H1 (cell line): Measurements from ENCODE around the gene CST7. TPM values are rescaled to one million over a fixed set of nuclear protein-coding genes. Genes with fewer than 3 reads are reported as not detected.
"Not testable (repeated sequence)": the region's sequence is repeated elsewhere in the genome, so short reads cannot be mapped to it uniquely, and the experiment has no call there.

Experiments
- CTCF ChIA-PET: fragments of 300-600 bp; sonication (Branson Sonifier 250); formaldehyde crosslinking; loops from one replicate; lab custom pipeline; 2021; ENCODE audit not compliant: partially characterized antibody; lab: Charles Lee
- POLR2A ChIA-PET: fragments of 300-600 bp; sonication (Branson Sonifier 250); formaldehyde crosslinking; loops from one replicate; lab custom pipeline; 2021; ENCODE audit warnings: inconsistent platforms; ENCODE audit not compliant: partially characterized antibody; lab: Charles Lee
- DNase-seq, 2 experiments: peaks; one replicate each; pipeline versions ENCODE4 v3.0.0 to v3.0.0-alpha.2; 2010 to 2022; ENCODE audit warnings: low spot score in 2 of 2, low read depth in 1 of 2, mixed read lengths in 1 of 2
- FAIRE-seq: peaks from 2 replicates; lab custom pipeline; 2011; peaks lifted over from hg19 to GRCh38; lab: Jason Lieb, UNC
- H2AFZ ChIP-seq: 2 replicates; pipeline ENCODE4 v1.8.1; 2012; ENCODE audit warnings: low read length, inconsistent platforms
- H2AK5ac ChIP-seq: 2 replicates; pipeline ENCODE4 v1.6.1; 2013; ENCODE audit warnings: low read depth, low read length
- H2BK120ac ChIP-seq: replicated peaks from 2 replicates; pipeline ENCODE3; 2013; ENCODE audit warnings: low read depth, low read length, inconsistent platforms
- H2BK12ac ChIP-seq: 2 replicates; pipeline ENCODE4 v1.6.1; 2013; ENCODE audit warnings: low read depth, low read length
- H2BK15ac ChIP-seq: 2 replicates; pipeline ENCODE4 v1.6.1; 2013; ENCODE audit warnings: low read length
- H2BK20ac ChIP-seq: 2 replicates; pipeline ENCODE4 v1.6.1; 2013; ENCODE audit warnings: low read length
- H2BK5ac ChIP-seq: 2 replicates; pipeline ENCODE4 v1.6.1; 2013; ENCODE audit warnings: low read depth, low read length
- H3K14ac ChIP-seq: 2 replicates; pipeline ENCODE4 v1.6.1; 2013; ENCODE audit warnings: inconsistent platforms; ENCODE audit not compliant: insufficient read length
- H3K18ac ChIP-seq: 2 replicates; pipeline ENCODE4 v1.6.1; 2013; ENCODE audit warnings: low read length; ENCODE audit errors: extremely low read depth
- H3K23ac ChIP-seq: 2 replicates; pipeline ENCODE4 v1.6.1; 2013; ENCODE audit warnings: inconsistent platforms; ENCODE audit not compliant: insufficient read length
- H3K23me2 ChIP-seq: 2 replicates; pipeline ENCODE4 v1.6.1; 2013; ENCODE audit warnings: low read depth, low read length
- H3K27ac ChIP-seq: 2 replicates; pipeline ENCODE4 v1.6.1; 2011; ENCODE audit warnings: low read depth, low read length, inconsistent platforms
- H3K27me3 ChIP-seq, 4 experiments: replicated peaks in 1 of 4; 1 replicate in 1 of 4; 2 replicates in 3 of 4; pipeline versions ENCODE4 v1.6.1 to v1.8.1; 2011 to 2013; ENCODE audit warnings: low read length in 3 of 4, mild to moderate bottlenecking in 3 of 4, inconsistent platforms in 2 of 4, mixed read lengths in 2 of 4, moderate library complexity in 1 of 4; ENCODE audit not compliant: control insufficient read depth in 3 of 4, insufficient read depth in 3 of 4; ENCODE audit errors: extremely low read depth in 1 of 4
- H3K36me3 ChIP-seq, 4 experiments: 2 replicates each; pipeline versions ENCODE4 v1.6.1 to v1.8.1; 2011 to 2013; ENCODE audit warnings: mild to moderate bottlenecking in 4 of 4, low read length in 3 of 4, moderate library complexity in 2 of 4, control low read depth in 1 of 4, inconsistent platforms in 1 of 4; ENCODE audit not compliant: insufficient read depth in 4 of 4, control insufficient read depth in 2 of 4
- H3K4ac ChIP-seq: replicated peaks from 2 replicates; pipeline ENCODE3; 2013; ENCODE audit warnings: low read length, low read depth, mixed read lengths, inconsistent platforms; ENCODE audit not compliant: insufficient read length
- H3K4me1 ChIP-seq, 4 experiments: replicated peaks in 1 of 4; 1 replicate in 1 of 4; 2 replicates in 3 of 4; pipeline versions ENCODE4 v1.6.1 to v1.8.1; 2011 to 2013; ENCODE audit warnings: low read length in 3 of 4, inconsistent platforms in 2 of 4, mixed read lengths in 1 of 4; ENCODE audit not compliant: insufficient read depth in 4 of 4, control insufficient read depth in 3 of 4
- H3K4me2 ChIP-seq, 2 experiments: 2 replicates each; pipeline versions ENCODE4 v1.6.1 to v1.8.1; 2011 to 2013; ENCODE audit warnings: low read depth in 2 of 2, low read length in 2 of 2, control low read depth in 1 of 2, inconsistent platforms in 1 of 2, mild to moderate bottlenecking in 1 of 2; ENCODE audit not compliant: insufficient read depth in 1 of 2
- H3K4me3 ChIP-seq, 4 experiments: fragments of 200-600, 300-600 bp in 1 of 4; sonication (generic), shearing (Covaris generic), sonication (Bioruptor Twin) in 1 of 4; 2 replicates each; pipeline versions ENCODE4 v1.5.1 to v1.8.1; 2011 to 2016; ENCODE audit warnings: low read length in 4 of 4, low read depth in 3 of 4, control low read depth in 2 of 4, inconsistent platforms in 2 of 4, mild to moderate bottlenecking in 2 of 4, mixed read lengths in 1 of 4, moderate library complexity in 1 of 4; ENCODE audit not compliant: insufficient read depth in 2 of 4; ENCODE audit errors: extremely low read depth in 1 of 4
- H3K56ac ChIP-seq: replicated peaks from 2 replicates; pipeline ENCODE3; 2013; ENCODE audit warnings: low read depth, mild to moderate bottlenecking, mixed read lengths, low read length, inconsistent platforms; ENCODE audit not compliant: insufficient read length
- H3K79me1 ChIP-seq: 2 replicates; pipeline ENCODE4 v1.6.1; 2013; ENCODE audit warnings: low read depth, low read length, control low read depth
- H3K79me2 ChIP-seq, 2 experiments: 2 replicates each; pipeline versions ENCODE4 v1.6.1 to v1.8.1; 2012 to 2013; ENCODE audit warnings: low read length in 2 of 2, mild to moderate bottlenecking in 2 of 2, inconsistent platforms in 1 of 2; ENCODE audit not compliant: insufficient read depth in 2 of 2, control insufficient read depth in 1 of 2
- H3K9ac ChIP-seq, 4 experiments: replicated peaks in 1 of 4; 1 replicate in 1 of 4; 2 replicates in 3 of 4; pipeline versions ENCODE4 v1.6.1 to v1.8.1; 2011 to 2013; ENCODE audit warnings: low read depth in 3 of 4, low read length in 3 of 4, control low read depth in 2 of 4, mild to moderate bottlenecking in 2 of 4, moderate library complexity in 2 of 4, inconsistent platforms in 1 of 4; ENCODE audit errors: extremely low read depth in 1 of 4
- H3K9me3 ChIP-seq, 2 experiments: 2 replicates each; pipeline versions ENCODE4 v1.6.1 to v1.8.1; 2012 to 2013; ENCODE audit warnings: mild to moderate bottlenecking in 2 of 2, moderate library complexity in 2 of 2, control low read depth in 1 of 2, inconsistent platforms in 1 of 2, low read depth in 1 of 2, low read length in 1 of 2, mixed read lengths in 1 of 2; ENCODE audit not compliant: insufficient read depth in 2 of 2
- H4K20me1 ChIP-seq, 2 experiments: replicated peaks in 1 of 2; 2 replicates each; pipeline versions ENCODE3 to v1.8.1; 2011 to 2013; ENCODE audit warnings: inconsistent platforms in 2 of 2, low read length in 2 of 2, mild to moderate bottlenecking in 1 of 2; ENCODE audit not compliant: insufficient read depth in 2 of 2, control insufficient read depth in 1 of 2
- H4K5ac ChIP-seq: 2 replicates; pipeline ENCODE4 v1.6.1; 2013; ENCODE audit warnings: low read length, low read depth, mixed read lengths, inconsistent platforms; ENCODE audit not compliant: insufficient read length
- H4K8ac ChIP-seq: 2 replicates; pipeline ENCODE4 v1.8.0; 2013; ENCODE audit warnings: mild to moderate bottlenecking, moderate library complexity, low read length, inconsistent platforms; ENCODE audit not compliant: insufficient read depth; ENCODE audit errors: extremely low read depth
- H4K91ac ChIP-seq: replicated peaks from 2 replicates; pipeline ENCODE3; 2013; ENCODE audit warnings: low read length, mixed read lengths, inconsistent platforms; ENCODE audit not compliant: insufficient read length
- RNF2 ChIP-seq: fragments of 200-900, 300-1000 bp; sonication (generic); IDR thresholded peaks from 2 replicates; pipeline ENCODE4 v1.7.1; 2016; ENCODE audit warnings: borderline replicate concordance, low read depth, mild to moderate bottlenecking, antibody characterized with exemption, low read length; ENCODE audit not compliant: poor library complexity, severe bottlenecking; ENCODE audit errors: missing control alignments
- WGBS, 2 experiments: shearing (Covaris generic) in 1 of 2; methylation state at CpG; one replicate each; pipeline versions ENCODE4 v1.1.6 to v1.1.7; 2013 to 2015; ENCODE audit warnings: low lambda C conversion rate in 2 of 2, mixed read lengths in 2 of 2, inconsistent platforms in 1 of 2, low coverage in 1 of 2, missing lambda C conversion rate in 1 of 2; ENCODE audit not compliant: insufficient replicate concordance in 2 of 2, insufficient coverage in 1 of 2, insufficient read length in 1 of 2; ENCODE audit errors: extremely low coverage in 1 of 2, missing lambda C conversion rate in 1 of 2; 5-methylcytosine and 5-hydroxymethylcytosine counted together
- polyA plus RNA-seq, 7 experiments: library from polyadenylated mRNA; depleted of rRNA in 3 of 7; stranded (reverse) in 5 of 7; unstranded in 2 of 7; fragments of >200 nt in 5 of 7; fragments of 200-250 nt in 2 of 7; gene quantifications; 1 replicate in 5 of 7; 2 replicates in 1 of 7; 4 replicates in 1 of 7; pipeline versions ENCODE4 v1.2.1 to v1.2.3, GENCODE V29; 2011 to 2013; ENCODE audit warnings: missing spikeins in 2 of 7, mixed read lengths in 2 of 7
- total RNA-seq: library from RNA; stranded (reverse); fragmentation: NEBNext Ultra II Directional; extraction: Animal tissue kit (Norgen Biotek cat#: 25700); gene quantifications from 2 replicates; pipeline ENCODE4 v1.2.1, GENCODE V29; 2021
- TF ChIP-seq, protein P1 (sequence below), 3 experiments: IDR thresholded peaks; 1 replicate in 2 of 3; 2 replicates in 1 of 3; pipeline versions ENCODE4 v1.5.1 to v1.6.1; 2011; ENCODE audit warnings: low read length in 3 of 3, mild to moderate bottlenecking in 3 of 3, inconsistent platforms in 2 of 3, low read depth in 1 of 3, moderate library complexity in 1 of 3; ENCODE audit not compliant: insufficient read depth in 1 of 3; ENCODE audit errors: control extremely low read depth in 1 of 3

CST7 gene
- total and polyA plus RNA-seq, 2 of the 8 experiments (the other 6 are each of a cell fraction or from before 2014, with no cell fraction given), result not detected

- TF ChIP-seq RNF2, result no peak
- TF ChIP-seq, protein P1, sequence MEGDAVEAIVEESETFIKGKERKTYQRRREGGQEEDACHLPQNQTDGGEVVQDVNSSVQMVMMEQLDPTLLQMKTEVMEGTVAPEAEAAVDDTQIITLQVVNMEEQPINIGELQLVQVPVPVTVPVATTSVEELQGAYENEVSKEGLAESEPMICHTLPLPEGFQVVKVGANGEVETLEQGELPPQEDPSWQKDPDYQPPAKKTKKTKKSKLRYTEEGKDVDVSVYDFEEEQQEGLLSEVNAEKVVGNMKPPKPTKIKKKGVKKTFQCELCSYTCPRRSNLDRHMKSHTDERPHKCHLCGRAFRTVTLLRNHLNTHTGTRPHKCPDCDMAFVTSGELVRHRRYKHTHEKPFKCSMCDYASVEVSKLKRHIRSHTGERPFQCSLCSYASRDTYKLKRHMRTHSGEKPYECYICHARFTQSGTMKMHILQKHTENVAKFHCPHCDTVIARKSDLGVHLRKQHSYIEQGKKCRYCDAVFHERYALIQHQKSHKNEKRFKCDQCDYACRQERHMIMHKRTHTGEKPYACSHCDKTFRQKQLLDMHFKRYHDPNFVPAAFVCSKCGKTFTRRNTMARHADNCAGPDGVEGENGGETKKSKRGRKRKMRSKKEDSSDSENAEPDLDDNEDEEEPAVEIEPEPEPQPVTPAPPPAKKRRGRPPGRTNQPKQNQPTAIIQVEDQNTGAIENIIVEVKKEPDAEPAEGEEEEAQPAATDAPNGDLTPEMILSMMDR (IDR thresholded peaks at IDR 0.05; ENCODE audit: control extremely low read depth in 1 of 3, insufficient read depth in 1 of 3, low read depth in 1 of 3, low read length in 3 of 3), result no peak
Observed at GRCh38 chr20:24943731-24944130, 5.3 kb upstream of the CST7 start (continued).

- FAIRE-seq, H3K4me3 ChIP-seq, H2BK5ac ChIP-seq, H2AFZ ChIP-seq, CTCF ChIA-PET, H3K36me3 ChIP-seq, H3K23me2 ChIP-seq, H4K5ac ChIP-seq, H3K4ac ChIP-seq, DNase-seq, H4K8ac ChIP-seq, H2BK12ac ChIP-seq, H2BK15ac ChIP-seq, H3K18ac ChIP-seq, H3K27ac ChIP-seq, H2BK20ac ChIP-seq, H3K79me2 ChIP-seq, H3K79me1 ChIP-seq, H3K27me3 ChIP-seq, H3K56ac ChIP-seq, H4K91ac ChIP-seq, H3K4me2 ChIP-seq, H3K14ac ChIP-seq, H3K9me3 ChIP-seq, H2AK5ac ChIP-seq, POLR2A ChIA-PET, H3K4me1 ChIP-seq, H4K20me1 ChIP-seq, H3K23ac ChIP-seq, H2BK120ac ChIP-seq, H3K9ac ChIP-seq: not testable (repeated sequence)
- 100% methylated on average over 1 of the region's 1 CpG; no CpG with 5 or more reads in 1 of the 2 experiments for WGBS, 2 experiments
Observed at GRCh38 chr20:24946376-24946775, 2.7 kb upstream of the CST7 start.
